Mammary epithelial cell (primary cell): ENCODE measurements around the gene RFX8.

ENCODE experiments used
- EZH2 ChIP-seq: IDR thresholded peaks from 2 replicates; pipeline ENCODE4 v1.6.1; 2012; ENCODE audit warnings: low read length, inconsistent platforms, borderline replicate concordance
- TF ChIP-seq, protein P1 (sequence below), 2 donors: IDR thresholded peaks in 1 of 2; conservative IDR thresholded peaks in 1 of 2; 2 replicates each; pipeline ENCODE4 v1.5.1; 2011 to 2012; ENCODE audit warnings: inconsistent platforms in 2 of 2, low read length in 2 of 2, mild to moderate bottlenecking in 2 of 2, control low read depth in 1 of 2, low read depth in 1 of 2; ENCODE audit not compliant: insufficient read depth in 1 of 2; ENCODE audit errors: extremely low read depth in 1 of 2

DNA sequence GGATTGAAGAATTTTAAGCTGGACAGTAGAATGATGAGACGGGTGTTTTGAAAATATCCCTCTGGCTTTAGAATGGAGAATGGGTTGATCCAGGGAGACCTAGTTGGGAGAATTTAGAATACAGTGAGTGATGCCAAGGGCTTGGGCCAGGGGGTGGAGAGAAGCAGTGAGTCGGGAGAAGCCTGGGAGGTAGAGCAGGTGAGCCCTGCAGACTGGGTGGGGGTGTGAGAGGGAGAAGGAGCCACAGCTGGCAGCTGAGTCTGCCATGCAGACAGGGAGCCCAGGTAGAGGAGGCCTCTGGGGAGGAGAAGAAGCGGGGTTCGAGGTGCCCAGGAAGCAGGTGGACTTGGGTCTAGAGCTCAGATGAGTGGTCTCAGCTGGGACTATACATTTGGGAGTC is 105.8 kb downstream of the RFX8 start:
- TF ChIP-seq, protein P1, sequence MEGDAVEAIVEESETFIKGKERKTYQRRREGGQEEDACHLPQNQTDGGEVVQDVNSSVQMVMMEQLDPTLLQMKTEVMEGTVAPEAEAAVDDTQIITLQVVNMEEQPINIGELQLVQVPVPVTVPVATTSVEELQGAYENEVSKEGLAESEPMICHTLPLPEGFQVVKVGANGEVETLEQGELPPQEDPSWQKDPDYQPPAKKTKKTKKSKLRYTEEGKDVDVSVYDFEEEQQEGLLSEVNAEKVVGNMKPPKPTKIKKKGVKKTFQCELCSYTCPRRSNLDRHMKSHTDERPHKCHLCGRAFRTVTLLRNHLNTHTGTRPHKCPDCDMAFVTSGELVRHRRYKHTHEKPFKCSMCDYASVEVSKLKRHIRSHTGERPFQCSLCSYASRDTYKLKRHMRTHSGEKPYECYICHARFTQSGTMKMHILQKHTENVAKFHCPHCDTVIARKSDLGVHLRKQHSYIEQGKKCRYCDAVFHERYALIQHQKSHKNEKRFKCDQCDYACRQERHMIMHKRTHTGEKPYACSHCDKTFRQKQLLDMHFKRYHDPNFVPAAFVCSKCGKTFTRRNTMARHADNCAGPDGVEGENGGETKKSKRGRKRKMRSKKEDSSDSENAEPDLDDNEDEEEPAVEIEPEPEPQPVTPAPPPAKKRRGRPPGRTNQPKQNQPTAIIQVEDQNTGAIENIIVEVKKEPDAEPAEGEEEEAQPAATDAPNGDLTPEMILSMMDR (conservative IDR thresholded peaks at IDR 0.05 in 1 of 2, IDR thresholded peaks at IDR 0.05 in 1 of 2; ENCODE audit: extremely low read depth in 1 of 2, insufficient read depth in 1 of 2, low read depth in 1 of 2, low read length in 2 of 2) = no peak
- no peak for TF ChIP-seq EZH2
